ENCODE results near the gene CNPY1. TPM values are rescaled to one million over a fixed set of nuclear protein-coding genes. Genes with fewer than 3 reads are reported as not detected.

CNPY1 gene
- total RNA-seq, 1 experiment from 2014 or later = not detected

DNA sequence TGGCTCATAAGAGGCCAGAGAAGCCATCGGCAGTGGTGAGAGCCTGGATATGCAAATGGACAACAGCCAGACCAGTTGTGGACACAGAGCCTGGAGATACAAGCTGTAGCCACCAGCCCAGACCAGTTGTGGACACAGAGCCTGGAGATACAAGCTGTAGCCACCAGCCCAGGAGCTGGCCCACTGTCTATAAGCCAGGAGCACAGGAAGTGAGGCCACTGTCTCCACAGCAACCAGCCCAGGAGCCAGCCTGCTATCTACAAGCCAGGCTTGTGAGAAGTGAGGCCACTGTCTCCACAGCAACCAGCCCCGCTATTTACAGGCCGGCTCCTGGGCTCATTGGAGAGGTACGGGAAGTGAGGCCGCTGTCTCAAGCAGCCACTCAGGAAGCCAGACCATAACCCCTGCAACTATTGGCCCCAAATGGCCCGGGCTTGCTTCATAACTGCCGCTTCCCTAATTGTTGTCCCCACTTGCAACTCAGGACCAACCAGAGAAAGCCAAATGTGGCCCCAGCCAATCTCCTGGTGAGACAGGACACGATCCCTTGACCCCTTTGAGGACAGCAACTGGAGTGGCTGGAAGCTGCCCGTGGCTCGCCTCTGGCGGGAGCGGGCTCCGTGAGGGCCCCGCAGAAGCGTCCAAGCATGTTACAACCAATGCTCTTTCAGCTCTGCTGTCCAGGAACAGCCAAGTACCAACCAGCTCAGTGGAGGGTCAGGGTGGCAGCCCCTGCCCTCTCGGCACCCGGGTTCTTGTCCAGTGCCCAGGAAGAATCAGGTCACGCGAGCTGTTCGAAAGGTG is 44.1 kb upstream of the CNPY1 start:
- H3K27me3 ChIP-seq (ENCODE audit: control insufficient read depth, insufficient read depth, low read length) = peaks cover 5% of the 10 kb centered on the region
- intact Hi-C loops (cut with micrococcal nuclease; ENCODE audit: unreplicated experiment) (no loop called here), in situ Hi-C loops (cut with HindIII; ENCODE audit: low pct_unique_long_range_greater_than_20kb, low sequenced_read_pairs) (no loop called here)
- ChIA-PET CTCF (no interaction called here), POLR2A (no interaction called here)
- DNase-seq (ENCODE audit: low read depth, low spot score) = no peak
- TF ChIP-seq SIN3A (IDR thresholded peaks at IDR 0.05; ENCODE audit: borderline replicate concordance, insufficient read depth, low read depth, low read length) = no peak
- no peak for TF ChIP-seq TCF7L2 (IDR thresholded peaks at IDR 0.05; ENCODE audit: low read depth, low read length)
- no peak for TF ChIP-seq CTCF (IDR thresholded peaks at IDR 0.05)
- TF ChIP-seq, protein P1, sequence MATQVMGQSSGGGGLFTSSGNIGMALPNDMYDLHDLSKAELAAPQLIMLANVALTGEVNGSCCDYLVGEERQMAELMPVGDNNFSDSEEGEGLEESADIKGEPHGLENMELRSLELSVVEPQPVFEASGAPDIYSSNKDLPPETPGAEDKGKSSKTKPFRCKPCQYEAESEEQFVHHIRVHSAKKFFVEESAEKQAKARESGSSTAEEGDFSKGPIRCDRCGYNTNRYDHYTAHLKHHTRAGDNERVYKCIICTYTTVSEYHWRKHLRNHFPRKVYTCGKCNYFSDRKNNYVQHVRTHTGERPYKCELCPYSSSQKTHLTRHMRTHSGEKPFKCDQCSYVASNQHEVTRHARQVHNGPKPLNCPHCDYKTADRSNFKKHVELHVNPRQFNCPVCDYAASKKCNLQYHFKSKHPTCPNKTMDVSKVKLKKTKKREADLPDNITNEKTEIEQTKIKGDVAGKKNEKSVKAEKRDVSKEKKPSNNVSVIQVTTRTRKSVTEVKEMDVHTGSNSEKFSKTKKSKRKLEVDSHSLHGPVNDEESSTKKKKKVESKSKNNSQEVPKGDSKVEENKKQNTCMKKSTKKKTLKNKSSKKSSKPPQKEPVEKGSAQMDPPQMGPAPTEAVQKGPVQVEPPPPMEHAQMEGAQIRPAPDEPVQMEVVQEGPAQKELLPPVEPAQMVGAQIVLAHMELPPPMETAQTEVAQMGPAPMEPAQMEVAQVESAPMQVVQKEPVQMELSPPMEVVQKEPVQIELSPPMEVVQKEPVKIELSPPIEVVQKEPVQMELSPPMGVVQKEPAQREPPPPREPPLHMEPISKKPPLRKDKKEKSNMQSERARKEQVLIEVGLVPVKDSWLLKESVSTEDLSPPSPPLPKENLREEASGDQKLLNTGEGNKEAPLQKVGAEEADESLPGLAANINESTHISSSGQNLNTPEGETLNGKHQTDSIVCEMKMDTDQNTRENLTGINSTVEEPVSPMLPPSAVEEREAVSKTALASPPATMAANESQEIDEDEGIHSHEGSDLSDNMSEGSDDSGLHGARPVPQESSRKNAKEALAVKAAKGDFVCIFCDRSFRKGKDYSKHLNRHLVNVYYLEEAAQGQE (IDR thresholded peaks at IDR 0.05; ENCODE audit: insufficient read depth in 1 of 2, low read depth in 2 of 2, low read length in 1 of 2) = no peak
- no peak for TF ChIP-seq POLR2AphosphoS5 (IDR thresholded peaks at IDR 0.05; ENCODE audit: low read depth, low read length)
- peak; percentile 41; the same call in 1 of the 2 replicates for ATAC-seq
- H3K4me1 ChIP-seq (ENCODE audit: control insufficient read depth, insufficient read depth, low read length) = no peaks in the 10 kb centered on the region
- no peaks in the 10 kb centered on the region for H3K36me3 ChIP-seq (ENCODE audit: control insufficient read depth, insufficient read depth, low read length)
- H3K27ac ChIP-seq (ENCODE audit: low read length) = no peak overlapping the region
- no TSS peak for BruUV-seq (replicated peaks)
- H3K9me3 ChIP-seq (ENCODE audit: control insufficient read depth, insufficient read depth, low read depth, low read length) = no peaks in the 10 kb centered on the region
- H3K4me3 ChIP-seq (ENCODE audit: low read depth in 2 of 2, low read length in 2 of 2) = no peak overlapping the region

- ChIA-PET POLR2A (no interaction called here), CTCF (interaction anchor here (0.5 kb wide), 2 partner anchors 59 to 201 kb away, joined by 4 to 6 read pairs; no protein-coding TSS in a partner anchor)
- intact Hi-C loops (cut with micrococcal nuclease; ENCODE audit: unreplicated experiment) (no loop called here), in situ Hi-C loops (cut with HindIII; ENCODE audit: low pct_unique_long_range_greater_than_20kb, low sequenced_read_pairs) (no loop called here)
- no peak overlapping the region for H3K4me3 ChIP-seq (ENCODE audit: low read depth in 2 of 2, low read length in 2 of 2)
- H3K27ac ChIP-seq (ENCODE audit: low read length) = no peak overlapping the region
- H3K27me3 ChIP-seq (ENCODE audit: control insufficient read depth, insufficient read depth, low read length) = peaks cover 5% of the 10 kb centered on the region
- H3K36me3 ChIP-seq (ENCODE audit: control insufficient read depth, insufficient read depth, low read length) = no peaks in the 10 kb centered on the region
- DNase-seq (ENCODE audit: low read depth, low spot score) = no peak
- ATAC-seq = no peak
- H3K4me1 ChIP-seq (ENCODE audit: control insufficient read depth, insufficient read depth, low read length) = no peaks in the 10 kb centered on the region
- TF ChIP-seq TCF7L2 (IDR thresholded peaks at IDR 0.05; ENCODE audit: low read depth, low read length) (no peak), CTCF (IDR thresholded peaks at IDR 0.05) (no peak), SIN3A (IDR thresholded peaks at IDR 0.05; ENCODE audit: borderline replicate concordance, insufficient read depth, low read depth, low read length) (no peak), POLR2AphosphoS5 (IDR thresholded peaks at IDR 0.05; ENCODE audit: low read depth, low read length) (no peak)
- TF ChIP-seq, protein P1 (IDR thresholded peaks at IDR 0.05; ENCODE audit: insufficient read depth in 1 of 2, low read depth in 2 of 2, low read length in 1 of 2) = no peak
- no TSS peak for BruUV-seq (replicated peaks)
- no peaks in the 10 kb centered on the region for H3K9me3 ChIP-seq (ENCODE audit: control insufficient read depth, insufficient read depth, low read depth, low read length)
Measured at GRCh38 chr7:155589001-155589980, 42.9 kb upstream of the CNPY1 start.

Measured in Panc1 (cell line).